Tibial artery (tissue), 4 donors: ENCODE data around the gene ENTPD6.

Source experiments
- DNase-seq, 2 donors: peaks; one replicate each; pipeline ENCODE4 v3.0.0-alpha.2; 2019
- H3K27ac ChIP-seq, 2 donors: fragments of 200-600 bp; sonication (generic) in 1 of 2; 1 replicate in 1 of 2; 2 replicates in 1 of 2; pipeline ENCODE4 v1.5.1; 2018 to 2019; ENCODE audit warnings: mild to moderate bottlenecking in 1 of 2
- H3K27me3 ChIP-seq, 2 donors: fragments of 200-600 bp; sonication (generic) in 1 of 2; one replicate each; pipeline versions ENCODE4 v1.5.1 to v1.6.0; 2016 to 2019
- H3K36me3 ChIP-seq, 3 donors: fragments of 200-600 bp; sonication (generic) in 2 of 3; one replicate each; pipeline ENCODE4 v1.5.1; 2016 to 2019; ENCODE audit warnings: mild to moderate bottlenecking in 2 of 3
- H3K4me1 ChIP-seq, 4 donors: fragments of 200-600 bp; sonication (generic) in 2 of 4; 1 replicate in 3 of 4; 2 replicates in 1 of 4; pipeline ENCODE4 v1.5.1; 2016 to 2019
- H3K4me3 ChIP-seq, 2 donors: fragments of 200-600 bp; sonication (generic) in 1 of 2; 1 replicate in 1 of 2; 2 replicates in 1 of 2; pipeline ENCODE4 v1.5.1; 2018 to 2019; ENCODE audit warnings: mild to moderate bottlenecking in 2 of 2
- H3K9me3 ChIP-seq, 3 donors: fragments of 200-600 bp; sonication (generic) in 1 of 3; one replicate each; pipeline ENCODE4 v1.5.1; 2016 to 2019
- intact Hi-C: fragments of 100-400 bp; cut with DNase I; formaldehyde crosslinking; loops from one replicate; pipeline ENCODE4 v1.15.0; 2023; ENCODE audit warnings: low total_unique reads
- TF ChIP-seq, protein P1 (sequence below), 2 experiments: fragments of 200-600 bp in 1 of 2; fragments of 450-650 bp in 1 of 2; IDR thresholded peaks; one replicate each; pipeline ENCODE4 v1.5.1; 2017 to 2019; ENCODE audit warnings: antibody characterized with exemption in 2 of 2, mild to moderate bottlenecking in 1 of 2, moderate library complexity in 1 of 2

ENTPD6 gene

DNA sequence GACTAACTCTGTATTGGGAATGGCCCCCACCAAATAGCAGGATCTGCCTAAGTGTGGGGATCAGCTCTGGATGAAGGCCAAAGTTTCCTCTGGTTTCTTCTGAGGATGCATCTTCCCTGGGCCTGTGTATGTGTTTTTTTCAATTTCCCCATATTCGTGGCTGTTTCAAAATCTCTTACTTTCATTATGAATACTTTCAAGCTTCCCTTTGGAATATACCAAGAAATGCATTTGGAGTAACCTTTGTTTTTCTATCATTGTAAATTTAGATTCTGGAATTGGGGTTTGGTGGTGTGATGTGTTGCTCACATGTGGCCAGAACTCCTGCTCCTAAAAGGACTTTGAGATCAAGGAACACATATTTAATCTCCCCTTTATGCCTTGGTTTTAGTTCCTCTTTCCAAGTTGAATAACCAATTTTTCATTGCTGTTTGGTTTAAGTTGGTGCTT, 8.4 kb downstream of the ENTPD6 start:
- intact Hi-C loops: no loop called here
- H3K4me1 ChIP-seq: peaks cover 0 to 23% (median 7%) of the 10 kb centered on the region in 4 donors
- H3K9me3 ChIP-seq: no peaks in the 10 kb centered on the region
- no peaks in the 10 kb centered on the region for H3K27me3 ChIP-seq
- H3K27ac ChIP-seq: no peak overlapping the region
- DNase-seq: no peak
- peaks cover 0 to 10% (median 0%) of the 10 kb centered on the region in 3 donors for H3K36me3 ChIP-seq
- H3K4me3 ChIP-seq: no peak overlapping the region
- TF ChIP-seq, protein P1, sequence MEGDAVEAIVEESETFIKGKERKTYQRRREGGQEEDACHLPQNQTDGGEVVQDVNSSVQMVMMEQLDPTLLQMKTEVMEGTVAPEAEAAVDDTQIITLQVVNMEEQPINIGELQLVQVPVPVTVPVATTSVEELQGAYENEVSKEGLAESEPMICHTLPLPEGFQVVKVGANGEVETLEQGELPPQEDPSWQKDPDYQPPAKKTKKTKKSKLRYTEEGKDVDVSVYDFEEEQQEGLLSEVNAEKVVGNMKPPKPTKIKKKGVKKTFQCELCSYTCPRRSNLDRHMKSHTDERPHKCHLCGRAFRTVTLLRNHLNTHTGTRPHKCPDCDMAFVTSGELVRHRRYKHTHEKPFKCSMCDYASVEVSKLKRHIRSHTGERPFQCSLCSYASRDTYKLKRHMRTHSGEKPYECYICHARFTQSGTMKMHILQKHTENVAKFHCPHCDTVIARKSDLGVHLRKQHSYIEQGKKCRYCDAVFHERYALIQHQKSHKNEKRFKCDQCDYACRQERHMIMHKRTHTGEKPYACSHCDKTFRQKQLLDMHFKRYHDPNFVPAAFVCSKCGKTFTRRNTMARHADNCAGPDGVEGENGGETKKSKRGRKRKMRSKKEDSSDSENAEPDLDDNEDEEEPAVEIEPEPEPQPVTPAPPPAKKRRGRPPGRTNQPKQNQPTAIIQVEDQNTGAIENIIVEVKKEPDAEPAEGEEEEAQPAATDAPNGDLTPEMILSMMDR (IDR thresholded peaks at IDR 0.05): no peak

DNA sequence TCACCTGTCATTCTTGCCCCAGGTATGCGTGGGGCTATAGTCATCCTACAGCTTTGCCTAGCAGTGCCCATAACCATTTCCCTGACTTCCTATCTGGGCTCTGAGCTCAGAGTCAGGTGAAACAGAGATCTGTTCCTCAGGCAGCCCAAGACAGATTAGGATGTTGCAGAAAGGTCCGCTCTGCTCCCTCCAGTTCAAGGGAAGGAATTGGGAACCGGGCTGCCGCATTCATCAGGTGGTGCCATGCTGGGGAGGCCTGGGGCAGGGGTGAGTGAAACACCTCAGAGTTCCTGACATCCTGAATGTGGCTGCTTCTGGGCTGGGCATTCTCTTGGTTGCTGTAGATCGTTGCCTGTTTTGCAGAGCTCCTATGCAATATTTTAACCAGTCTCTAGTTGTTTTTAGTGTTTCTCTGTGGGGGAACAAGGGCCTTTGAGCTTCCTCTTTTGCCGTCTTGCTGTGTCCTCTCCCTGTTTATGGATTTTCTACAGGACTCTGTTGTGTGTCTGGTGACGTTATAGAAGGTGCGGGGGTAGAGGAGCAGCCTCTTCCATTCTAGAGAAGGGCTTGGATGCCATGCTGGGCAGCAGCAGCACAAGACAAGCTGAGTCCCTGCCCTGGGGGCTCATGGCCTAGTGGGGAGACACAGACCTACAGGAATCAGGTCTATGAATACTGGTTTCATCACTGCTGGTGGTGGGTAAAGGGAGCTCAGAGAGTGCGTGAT, 9.2 kb downstream of the ENTPD6 start:
- Histone ChIP-seq H3K27me3 (no peaks in the 10 kb centered on the region), H3K4me3 (no peak overlapping the region), H3K9me3 (no peaks in the 10 kb centered on the region), H3K4me1 (peaks cover 0 to 18% (median 5%) of the 10 kb centered on the region in 4 donors), H3K36me3 (peaks cover under 1 to 13% (median under 1%) of the 10 kb centered on the region in 3 donors), H3K27ac (no peak overlapping the region)
- DNase-seq: no peak
- TF ChIP-seq, protein P1 (IDR thresholded peaks at IDR 0.05): no peak
- intact Hi-C loops: no loop called here

DNA sequence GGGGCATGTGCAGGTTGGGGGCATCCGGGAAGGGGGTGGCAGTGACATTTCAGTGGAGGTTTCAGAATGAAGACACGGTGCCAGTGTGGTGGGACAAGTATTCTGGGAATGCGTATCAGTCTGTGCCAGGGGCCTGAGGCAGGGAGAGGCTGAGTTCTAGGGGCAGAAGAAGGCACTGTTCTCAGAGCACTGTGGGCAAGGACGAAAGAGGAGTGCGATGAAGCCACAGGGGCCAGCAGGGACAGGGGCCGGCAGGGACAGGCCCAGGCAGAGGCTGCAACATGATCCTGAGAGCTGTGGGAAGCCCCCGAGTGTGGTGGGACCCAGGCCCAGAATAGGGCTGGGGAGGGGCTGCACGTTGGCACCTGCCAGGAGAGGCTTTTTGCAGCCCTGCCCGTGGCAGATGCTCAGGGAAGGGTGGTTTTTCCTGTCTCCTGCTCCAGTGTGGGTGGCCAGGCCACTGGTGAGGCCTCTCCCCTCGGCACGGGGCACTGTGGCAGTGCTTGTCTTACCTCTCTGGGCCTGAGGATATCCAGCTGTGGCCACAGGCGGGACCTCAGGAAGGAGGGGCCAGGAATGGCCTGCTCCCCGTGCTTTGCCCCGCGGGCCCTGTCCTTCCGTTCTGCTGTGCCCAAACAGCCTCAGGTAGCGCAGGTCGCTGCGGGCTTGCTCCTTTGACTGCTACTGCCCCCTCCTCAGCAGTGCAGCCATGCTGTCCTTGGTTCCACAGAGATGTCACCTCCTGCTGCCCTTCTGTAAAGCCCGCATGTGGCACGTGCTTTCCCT, 10.0 kb downstream of the ENTPD6 start:
- no peaks in the 10 kb centered on the region for H3K9me3 ChIP-seq
- no peak for DNase-seq
- H3K27ac ChIP-seq: no peak overlapping the region
- H3K4me3 ChIP-seq: no peak overlapping the region
- H3K4me1 ChIP-seq: peaks cover 0 to 10% (median 5%) of the 10 kb centered on the region in 4 donors
- H3K36me3 ChIP-seq: peaks cover 8 to 20% (median 9%) of the 10 kb centered on the region in 3 donors
- TF ChIP-seq, protein P1 (IDR thresholded peaks at IDR 0.05): no peak
- no peaks in the 10 kb centered on the region for H3K27me3 ChIP-seq
- intact Hi-C loops: no loop called here

DNA sequence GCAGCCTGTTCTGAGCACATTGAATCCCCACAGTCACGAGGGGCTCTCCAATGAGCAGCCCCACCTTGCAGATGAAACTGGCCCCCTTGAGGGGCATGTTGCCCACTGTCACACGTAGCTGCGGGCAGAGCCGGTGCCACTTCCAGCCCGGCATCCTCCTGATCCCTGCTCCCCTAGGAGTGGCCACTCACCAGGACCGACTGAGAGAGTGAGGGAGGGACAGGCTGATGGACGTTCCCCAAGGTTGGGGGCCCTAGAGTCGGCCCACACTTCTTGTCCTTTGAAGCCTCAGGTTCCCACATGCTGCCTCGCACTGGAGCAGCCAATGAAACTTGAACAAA, 10.5 kb downstream of the ENTPD6 start:
- Histone ChIP-seq H3K9me3 (no peaks in the 10 kb centered on the region), H3K27me3 (no peaks in the 10 kb centered on the region), H3K4me3 (no peak overlapping the region), H3K36me3 (peaks cover 11 to 26% (median 13%) of the 10 kb centered on the region in 3 donors), H3K4me1 (peaks cover 0 to 10% (median 2%) of the 10 kb centered on the region in 4 donors), H3K27ac (no peak overlapping the region)
- intact Hi-C loops: no loop called here
- TF ChIP-seq, protein P1 (IDR thresholded peaks at IDR 0.05): no peak
- no peak for DNase-seq

DNA sequence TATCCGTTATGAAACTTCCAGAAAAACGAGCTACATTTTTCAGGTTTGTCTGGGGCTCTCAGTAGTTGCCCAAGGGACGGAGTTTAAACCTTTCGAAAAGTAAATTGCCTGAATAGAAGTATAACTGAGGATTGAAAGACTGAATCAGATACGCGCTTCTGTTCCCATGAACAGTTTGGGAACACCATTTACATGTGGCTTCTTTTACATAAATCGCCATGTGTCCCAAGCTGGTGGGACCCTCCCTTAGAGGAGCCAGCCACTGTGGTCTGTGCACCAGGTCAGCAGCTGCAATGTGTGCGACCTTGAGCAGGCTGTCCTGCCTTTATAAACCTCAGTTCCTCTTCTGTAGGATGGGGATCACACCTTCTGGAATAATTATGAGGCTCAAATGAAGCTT, 11.0 kb downstream of the ENTPD6 start:
- H3K4me1 ChIP-seq: peaks cover 0 to 10% (median 2%) of the 10 kb centered on the region in 4 donors
- H3K4me3 ChIP-seq: no peak overlapping the region
- no peaks in the 10 kb centered on the region for H3K9me3 ChIP-seq
- H3K27ac ChIP-seq: no peak overlapping the region
- DNase-seq: no peak
- H3K27me3 ChIP-seq: no peaks in the 10 kb centered on the region
- H3K36me3 ChIP-seq: peaks cover 16 to 31% (median 18%) of the 10 kb centered on the region in 3 donors
- TF ChIP-seq, protein P1 (IDR thresholded peaks at IDR 0.05): no peak
- intact Hi-C loops: no loop called here
